Right lobe of liver (tissue), 6 donors: Measurements from ENCODE around the gene GOLGA6A. TPM values are rescaled to one million over a fixed set of nuclear protein-coding genes. Genes with fewer than 3 reads are reported as not detected.
"Not testable (repeated sequence)": the region's sequence is repeated elsewhere in the genome, so short reads cannot be mapped to it uniquely, and the experiment has no call there.

Source experiments
- ATAC-seq, 4 donors: fragments of 200-7000 bp; cut with Tn5 transposase; one replicate each; pipeline ENCODE4 v1.9.1; 2020; ENCODE audit warnings: mild to moderate bottlenecking in 4 of 4, moderate library complexity in 4 of 4
- DNase-seq, 3 donors: peaks; one replicate each; pipeline ENCODE4 v3.0.0-alpha.2; 2020
- H3K27ac ChIP-seq, 3 donors: fragments of 200-600 bp; one replicate each; pipeline ENCODE4 v1.8.0; 2022
- H3K27me3 ChIP-seq, 2 donors: fragments of 200-600 bp; one replicate each; pipeline ENCODE4 v1.8.0; 2022
- H3K36me3 ChIP-seq, 4 donors: fragments of 200-600 bp; sonication (generic) in 1 of 4; one replicate each; pipeline versions ENCODE4 v1.5.1 to v1.8.0; 2017 to 2022; ENCODE audit warnings: control low read depth in 1 of 4
- H3K4me1 ChIP-seq, 4 donors: fragments of 200-600 bp; sonication (generic) in 1 of 4; one replicate each; pipeline versions ENCODE4 v1.5.1 to v1.8.0; 2017 to 2022; ENCODE audit warnings: control low read depth in 1 of 4
- H3K4me3 ChIP-seq, 3 donors: fragments of 200-600 bp; one replicate each; pipeline ENCODE4 v1.8.0; 2022
- H3K9me3 ChIP-seq, 4 donors: fragments of 200-600 bp; sonication (generic) in 1 of 4; one replicate each; pipeline versions ENCODE4 v1.5.1 to v1.8.0; 2017 to 2022; ENCODE audit warnings: control low read depth in 1 of 4
- POLR2A ChIP-seq: fragments of 450-650 bp; IDR thresholded peaks from one replicate; pipeline ENCODE4 v1.6.1; 2017; ENCODE audit warnings: antibody characterized with exemption, mild to moderate bottlenecking
- WGBS: methylation state at CpG from one replicate; pipeline ENCODE4 v1.1.6; 2018; ENCODE audit warnings: low coverage, low lambda C conversion rate; ENCODE audit not compliant: insufficient coverage; ENCODE audit errors: missing lambda C conversion rate; 5-methylcytosine and 5-hydroxymethylcytosine counted together
- intact Hi-C, 2 donors: fragments of 100-400 bp; cut with DNase I; formaldehyde crosslinking; loops; one replicate each; pipeline versions ENCODE4 v1.11.2 to v1.14.1; 2022
- total RNA-seq, 6 experiments: library from RNA; depleted of rRNA in 2 of 6; stranded (reverse); fragments of >200 nt in 2 of 6; fragmentation: NEBNext Ultra II Directional in 3 of 6; extraction: Animal tissue kit (Norgen Biotek cat#: 25700) in 3 of 6; gene quantifications; one replicate each; pipeline versions ENCODE4 v1.1.0 to v1.2.4, GENCODE V29; 2016 to 2023
- TF ChIP-seq, protein P1 (sequence below), 4 donors: fragments of 200-600 bp in 3 of 4; fragments of 450-650 bp in 1 of 4; IDR thresholded peaks; one replicate each; pipeline versions ENCODE4 v1.5.1 to v1.8.0; 2016 to 2022; ENCODE audit warnings: antibody characterized with exemption in 4 of 4, mild to moderate bottlenecking in 2 of 4
- donor health status: DM: no; HTN: yes; CAD: no.
- donor health status: DM: no; HTN: no; CAD: no.
- donor health status: DM: no; HTN: no; CAD: no.
- donor health status: DM: no; HTN: yes; CAD: no.
- donor health status: DM: no; HTN: yes; CAD: no.

The GOLGA6A gene
- total RNA-seq, 6 experiments from 2014 or later = 0.35 to 1.6 (median 0.72) TPM

DNA sequence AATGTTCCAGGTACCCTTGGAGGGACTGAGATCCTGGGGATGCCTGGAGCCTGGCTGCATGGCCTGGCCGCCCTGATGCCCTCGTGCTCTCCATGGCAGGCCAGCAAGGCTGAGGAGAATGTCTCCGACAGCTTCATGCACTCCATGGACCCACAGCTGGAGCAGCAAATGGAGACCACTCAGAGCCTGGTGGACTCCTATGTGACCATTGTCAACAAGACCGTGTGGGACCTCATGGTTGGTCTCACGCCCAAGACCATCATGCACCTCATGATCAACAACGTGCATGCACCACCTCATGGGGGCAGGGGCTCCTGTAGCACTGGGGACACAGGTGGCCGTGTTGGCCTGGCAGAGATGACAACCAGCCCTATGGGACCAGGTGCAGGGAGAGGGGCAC, 19.7 kb downstream of the GOLGA6A start:
- no peak for TF ChIP-seq POLR2A
- TF ChIP-seq, protein P1, sequence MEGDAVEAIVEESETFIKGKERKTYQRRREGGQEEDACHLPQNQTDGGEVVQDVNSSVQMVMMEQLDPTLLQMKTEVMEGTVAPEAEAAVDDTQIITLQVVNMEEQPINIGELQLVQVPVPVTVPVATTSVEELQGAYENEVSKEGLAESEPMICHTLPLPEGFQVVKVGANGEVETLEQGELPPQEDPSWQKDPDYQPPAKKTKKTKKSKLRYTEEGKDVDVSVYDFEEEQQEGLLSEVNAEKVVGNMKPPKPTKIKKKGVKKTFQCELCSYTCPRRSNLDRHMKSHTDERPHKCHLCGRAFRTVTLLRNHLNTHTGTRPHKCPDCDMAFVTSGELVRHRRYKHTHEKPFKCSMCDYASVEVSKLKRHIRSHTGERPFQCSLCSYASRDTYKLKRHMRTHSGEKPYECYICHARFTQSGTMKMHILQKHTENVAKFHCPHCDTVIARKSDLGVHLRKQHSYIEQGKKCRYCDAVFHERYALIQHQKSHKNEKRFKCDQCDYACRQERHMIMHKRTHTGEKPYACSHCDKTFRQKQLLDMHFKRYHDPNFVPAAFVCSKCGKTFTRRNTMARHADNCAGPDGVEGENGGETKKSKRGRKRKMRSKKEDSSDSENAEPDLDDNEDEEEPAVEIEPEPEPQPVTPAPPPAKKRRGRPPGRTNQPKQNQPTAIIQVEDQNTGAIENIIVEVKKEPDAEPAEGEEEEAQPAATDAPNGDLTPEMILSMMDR (IDR thresholded peaks at IDR 0.05) = no peak
- no peak overlapping the region for H3K27ac ChIP-seq
- no peaks in the 10 kb centered on the region for H3K36me3 ChIP-seq
- DNase-seq (peak in 1 of 3 donors; percentile 29), ATAC-seq (no peak)
- no peaks in the 10 kb centered on the region for H3K9me3 ChIP-seq
- no CpG with 5 or more reads among the region's 7 CpGs for whole genome bisulfite sequencing
- intact Hi-C loops = no loop called here
- H3K4me3 ChIP-seq = no peak overlapping the region
- no peaks in the 10 kb centered on the region for H3K4me1 ChIP-seq
- no peaks in the 10 kb centered on the region for H3K27me3 ChIP-seq

DNA sequence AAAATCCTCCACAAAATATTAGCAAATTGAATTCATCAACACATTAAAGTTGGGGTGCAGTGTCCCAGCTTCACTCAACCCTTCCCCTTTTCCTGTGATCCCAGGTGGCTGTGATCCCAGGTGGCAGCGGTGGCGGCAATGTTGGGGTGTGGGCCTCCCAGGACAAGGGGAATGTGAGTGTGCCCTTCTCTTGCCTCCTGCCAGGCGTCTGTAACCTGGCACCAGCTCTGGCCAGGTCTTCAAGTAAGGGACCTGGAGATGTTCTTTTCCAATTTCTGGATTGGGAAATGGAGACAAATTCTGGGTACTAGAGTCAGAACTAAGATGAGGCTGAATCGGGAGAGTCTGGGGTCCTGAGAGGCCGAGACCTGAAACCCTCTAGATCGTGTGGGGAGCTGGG, 20.1 kb downstream of the GOLGA6A start:
- no CpG with 5 or more reads among the region's 6 CpGs for WGBS
- Histone ChIP-seq H3K9me3 (no peaks in the 10 kb centered on the region), H3K4me3 (no peak overlapping the region), H3K4me1 (no peaks in the 10 kb centered on the region), H3K36me3 (no peaks in the 10 kb centered on the region), H3K27me3 (no peaks in the 10 kb centered on the region), H3K27ac (no peak overlapping the region)
- no peak for ATAC-seq
- intact Hi-C loops = no loop called here
- TF ChIP-seq, protein P1 (IDR thresholded peaks at IDR 0.05) = no peak
- TF ChIP-seq POLR2A = no peak
- DNase-seq = no peak

DNA sequence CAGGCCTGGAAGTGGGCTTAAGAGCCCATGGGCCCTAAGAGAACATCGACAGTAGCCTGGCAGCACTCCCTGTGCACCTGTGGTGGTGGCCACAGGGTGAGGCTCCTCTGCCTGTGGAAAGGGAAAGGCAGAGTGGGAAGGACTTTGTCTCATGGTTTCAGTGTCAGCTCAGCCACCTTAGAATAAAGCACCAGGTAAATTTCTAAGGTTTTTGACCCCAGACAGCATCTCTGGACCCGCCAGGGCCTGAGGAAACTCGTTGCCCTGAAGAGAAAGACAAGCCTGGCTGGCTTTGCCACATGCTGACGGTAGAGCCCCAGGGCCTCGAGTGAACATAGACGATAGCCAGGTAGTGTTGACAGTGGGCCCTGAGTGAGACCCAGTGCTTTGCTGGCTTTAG, 22.1 kb downstream of the GOLGA6A start:
- no peak for ATAC-seq
- Histone ChIP-seq H3K9me3 (no peaks in the 10 kb centered on the region), H3K36me3 (no peaks in the 10 kb centered on the region), H3K27ac (no peak overlapping the region), H3K4me1 (no peaks in the 10 kb centered on the region), H3K27me3 (no peaks in the 10 kb centered on the region), H3K4me3 (no peak overlapping the region)
- DNase-seq = no peak
- 70% methylated on average over 5 of the region's 6 CpGs for WGBS
- TF ChIP-seq, protein P1 (IDR thresholded peaks at IDR 0.05) = no peak
- TF ChIP-seq POLR2A = no peak
- intact Hi-C loops = no loop called here

DNA sequence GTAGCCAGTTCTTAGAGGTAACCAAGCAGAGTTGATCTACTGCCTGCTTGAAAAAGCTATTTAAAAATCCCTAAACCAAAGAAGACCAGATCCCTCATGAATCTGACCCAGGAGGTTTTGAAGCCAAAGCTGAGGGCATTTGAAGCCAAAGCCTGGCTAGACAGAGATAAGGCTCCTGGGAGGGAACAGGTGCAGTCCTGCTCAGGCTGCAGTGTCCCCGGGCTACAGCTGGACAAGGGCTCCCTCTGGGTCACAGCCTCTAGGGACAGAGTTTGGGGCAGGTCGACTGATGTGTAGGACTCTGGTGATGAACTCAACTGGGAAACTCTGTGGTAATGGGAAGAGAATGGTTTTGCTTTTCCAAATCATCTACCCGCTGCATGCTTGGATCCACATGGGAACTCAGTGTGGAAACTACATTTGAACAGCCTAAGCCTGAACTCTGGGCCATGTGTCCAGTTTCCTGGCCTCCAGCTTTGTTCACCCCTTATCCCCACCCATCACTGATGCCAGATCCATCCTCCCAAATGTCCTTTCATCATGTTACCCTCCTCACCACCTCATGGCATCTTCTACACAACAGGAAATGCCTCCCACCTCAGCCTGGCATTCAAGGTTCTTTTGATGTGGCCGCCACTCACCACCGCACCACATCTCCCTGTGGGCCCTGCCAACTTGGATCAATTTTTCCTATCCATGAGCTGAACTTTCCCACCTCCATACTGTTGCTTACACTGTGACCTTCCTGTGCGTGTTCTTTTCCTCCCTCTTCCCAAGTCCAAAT, 23.1 kb downstream of the GOLGA6A start:
- H3K36me3 ChIP-seq, H3K9me3 ChIP-seq, H3K27me3 ChIP-seq, ATAC-seq, H3K27ac ChIP-seq, intact Hi-C loops, H3K4me1 ChIP-seq, H3K4me3 ChIP-seq: not testable (repeated sequence)
- 83% methylated on average over 4 of the region's 6 CpGs for WGBS
- DNase-seq = peak in 1 of 3 donors; percentile 22

DNA sequence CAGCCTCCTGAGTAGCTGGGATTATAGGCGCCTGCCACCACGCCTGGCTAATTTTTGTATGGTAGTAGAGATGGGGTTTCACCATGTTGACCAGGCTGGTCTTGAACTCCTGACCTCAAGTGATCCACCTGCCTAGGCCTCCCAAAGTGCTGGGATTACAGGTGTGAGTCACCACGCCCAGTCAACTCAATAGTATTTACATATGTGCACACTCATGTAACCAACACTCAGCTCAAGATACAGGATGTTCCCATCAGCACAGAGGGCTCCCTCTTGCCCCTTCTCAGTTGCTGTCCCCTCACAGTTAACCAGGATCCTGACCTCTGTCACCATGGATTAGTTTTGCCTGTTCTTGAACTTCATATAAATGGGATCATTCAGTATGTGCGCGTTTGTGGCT, 26.0 kb downstream of the GOLGA6A start:
- WGBS = 100% methylated on average over 2 of the region's 5 CpGs
- H3K4me3 ChIP-seq, H3K27me3 ChIP-seq, ATAC-seq, H3K9me3 ChIP-seq, H3K4me1 ChIP-seq, intact Hi-C loops, DNase-seq, H3K27ac ChIP-seq, H3K36me3 ChIP-seq: not testable (repeated sequence)
